ENCODE measurements around the gene RBMX. TPM values are rescaled to one million over a fixed set of nuclear protein-coding genes. Genes with fewer than 3 reads are reported as not detected.

RBMX gene
- polyA plus RNA-seq, 2 of the 4 experiments (the other 2 are of a cell fraction), result 278 to 337 TPM

DNA sequence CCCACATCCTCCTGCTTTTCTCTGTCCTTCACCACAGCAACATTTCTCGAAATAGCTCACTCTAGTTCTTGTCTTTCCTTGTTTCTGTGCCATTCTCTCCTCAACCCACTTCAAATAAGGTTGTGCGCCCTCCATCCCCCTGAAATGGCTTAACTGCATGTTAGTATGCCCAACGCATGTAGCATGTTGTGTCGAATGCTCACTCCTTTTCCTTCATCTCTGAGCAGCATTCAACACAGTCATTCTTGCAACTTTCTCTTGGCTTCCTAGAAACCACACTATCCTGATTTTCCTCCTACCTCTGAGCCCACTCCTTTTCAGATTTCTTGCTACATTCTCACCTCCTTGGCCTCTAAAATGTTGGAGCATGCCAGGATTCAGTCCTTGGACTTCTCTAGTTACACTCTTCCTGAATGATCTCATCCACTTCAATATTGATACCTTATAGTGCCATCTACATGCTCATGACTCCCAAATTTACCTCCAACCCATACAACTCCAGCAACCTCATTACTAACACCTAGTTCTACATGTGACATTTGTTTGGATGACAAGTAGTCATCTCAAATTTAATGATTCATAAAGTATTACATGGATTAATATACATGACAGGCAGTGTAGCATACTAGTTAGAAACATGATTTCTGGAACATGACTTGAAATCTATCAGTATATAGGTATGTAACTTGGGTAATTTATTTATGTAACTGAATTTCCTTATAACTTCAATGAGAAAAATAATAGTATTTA is 22.3 kb downstream of the RBMX start:
- no peak for ATAC-seq
- POLR2A ChIA-PET, result no interaction called here
- CTCF ChIA-PET, result no interaction called here

DNA sequence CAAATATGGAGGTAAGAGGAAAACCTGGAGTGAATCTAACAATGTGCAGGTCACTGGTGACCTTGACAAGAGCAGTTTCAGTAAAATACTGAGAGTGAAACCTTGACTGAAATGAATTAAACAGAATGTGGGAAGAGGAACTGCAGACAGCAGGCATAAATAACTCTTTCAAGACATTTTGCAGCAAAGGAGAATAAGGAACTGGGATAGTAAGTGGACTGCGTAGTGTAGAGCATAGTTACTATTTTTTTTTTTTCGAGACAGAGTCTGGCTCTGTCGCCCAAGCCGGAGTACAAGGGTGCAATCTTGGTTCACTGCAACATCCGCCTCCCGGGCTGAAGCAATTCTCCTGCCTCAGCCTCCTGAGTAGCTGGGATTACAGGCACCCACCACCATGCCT is 24.0 kb downstream of the RBMX start:
- no peak for DNase-seq (ENCODE audit: low read depth in 1 of 2, low spot score in 1 of 2)
- no peak for FAIRE-seq
- TF ChIP-seq PHF8 (IDR thresholded peaks at IDR 0.05; ENCODE audit: borderline replicate concordance, low read depth), result no peak
- TF ChIP-seq ZNF302 (CRISPR knock-in tag; IDR thresholded peaks at IDR 0.05), result no peak
- no peak for TF ChIP-seq JUNB (IDR thresholded peaks at IDR 0.05)
- no peak for TF ChIP-seq RCOR1 (IDR thresholded peaks at IDR 0.05; ENCODE audit: low read depth, low read length)
- TF ChIP-seq, protein P1, sequence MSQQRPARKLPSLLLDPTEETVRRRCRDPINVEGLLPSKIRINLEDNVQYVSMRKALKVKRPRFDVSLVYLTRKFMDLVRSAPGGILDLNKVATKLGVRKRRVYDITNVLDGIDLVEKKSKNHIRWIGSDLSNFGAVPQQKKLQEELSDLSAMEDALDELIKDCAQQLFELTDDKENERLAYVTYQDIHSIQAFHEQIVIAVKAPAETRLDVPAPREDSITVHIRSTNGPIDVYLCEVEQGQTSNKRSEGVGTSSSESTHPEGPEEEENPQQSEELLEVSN (IDR thresholded peaks at IDR 0.05; ENCODE audit: borderline replicate concordance, low read depth), result no peak
- TF ChIP-seq ZSCAN20 (CRISPR knock-in tag; IDR thresholded peaks at IDR 0.05), result no peak
- TF ChIP-seq, protein P2, sequence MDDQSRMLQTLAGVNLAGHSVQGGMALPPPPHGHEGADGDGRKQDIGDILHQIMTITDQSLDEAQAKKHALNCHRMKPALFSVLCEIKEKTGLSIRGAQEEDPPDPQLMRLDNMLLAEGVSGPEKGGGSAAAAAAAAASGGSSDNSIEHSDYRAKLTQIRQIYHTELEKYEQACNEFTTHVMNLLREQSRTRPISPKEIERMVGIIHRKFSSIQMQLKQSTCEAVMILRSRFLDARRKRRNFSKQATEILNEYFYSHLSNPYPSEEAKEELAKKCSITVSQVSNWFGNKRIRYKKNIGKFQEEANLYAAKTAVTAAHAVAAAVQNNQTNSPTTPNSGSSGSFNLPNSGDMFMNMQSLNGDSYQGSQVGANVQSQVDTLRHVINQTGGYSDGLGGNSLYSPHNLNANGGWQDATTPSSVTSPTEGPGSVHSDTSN (IDR thresholded peaks at IDR 0.05), result no peak
- TF ChIP-seq, protein P3, sequence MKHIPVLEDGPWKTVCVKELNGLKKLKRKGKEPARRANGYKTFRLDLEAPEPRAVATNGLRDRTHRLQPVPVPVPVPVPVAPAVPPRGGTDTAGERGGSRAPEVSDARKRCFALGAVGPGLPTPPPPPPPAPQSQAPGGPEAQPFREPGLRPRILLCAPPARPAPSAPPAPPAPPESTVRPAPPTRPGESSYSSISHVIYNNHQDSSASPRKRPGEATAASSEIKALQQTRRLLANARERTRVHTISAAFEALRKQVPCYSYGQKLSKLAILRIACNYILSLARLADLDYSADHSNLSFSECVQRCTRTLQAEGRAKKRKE (CRISPR knock-in tag; IDR thresholded peaks at IDR 0.05; ENCODE audit: low read depth), result no peak
- TF ChIP-seq SMC3 (IDR thresholded peaks at IDR 0.05), result no peak
- TF ChIP-seq, protein P4, sequence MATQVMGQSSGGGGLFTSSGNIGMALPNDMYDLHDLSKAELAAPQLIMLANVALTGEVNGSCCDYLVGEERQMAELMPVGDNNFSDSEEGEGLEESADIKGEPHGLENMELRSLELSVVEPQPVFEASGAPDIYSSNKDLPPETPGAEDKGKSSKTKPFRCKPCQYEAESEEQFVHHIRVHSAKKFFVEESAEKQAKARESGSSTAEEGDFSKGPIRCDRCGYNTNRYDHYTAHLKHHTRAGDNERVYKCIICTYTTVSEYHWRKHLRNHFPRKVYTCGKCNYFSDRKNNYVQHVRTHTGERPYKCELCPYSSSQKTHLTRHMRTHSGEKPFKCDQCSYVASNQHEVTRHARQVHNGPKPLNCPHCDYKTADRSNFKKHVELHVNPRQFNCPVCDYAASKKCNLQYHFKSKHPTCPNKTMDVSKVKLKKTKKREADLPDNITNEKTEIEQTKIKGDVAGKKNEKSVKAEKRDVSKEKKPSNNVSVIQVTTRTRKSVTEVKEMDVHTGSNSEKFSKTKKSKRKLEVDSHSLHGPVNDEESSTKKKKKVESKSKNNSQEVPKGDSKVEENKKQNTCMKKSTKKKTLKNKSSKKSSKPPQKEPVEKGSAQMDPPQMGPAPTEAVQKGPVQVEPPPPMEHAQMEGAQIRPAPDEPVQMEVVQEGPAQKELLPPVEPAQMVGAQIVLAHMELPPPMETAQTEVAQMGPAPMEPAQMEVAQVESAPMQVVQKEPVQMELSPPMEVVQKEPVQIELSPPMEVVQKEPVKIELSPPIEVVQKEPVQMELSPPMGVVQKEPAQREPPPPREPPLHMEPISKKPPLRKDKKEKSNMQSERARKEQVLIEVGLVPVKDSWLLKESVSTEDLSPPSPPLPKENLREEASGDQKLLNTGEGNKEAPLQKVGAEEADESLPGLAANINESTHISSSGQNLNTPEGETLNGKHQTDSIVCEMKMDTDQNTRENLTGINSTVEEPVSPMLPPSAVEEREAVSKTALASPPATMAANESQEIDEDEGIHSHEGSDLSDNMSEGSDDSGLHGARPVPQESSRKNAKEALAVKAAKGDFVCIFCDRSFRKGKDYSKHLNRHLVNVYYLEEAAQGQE (IDR thresholded peaks at IDR 0.05), result no peak
- TF ChIP-seq FOSL2 (IDR thresholded peaks at IDR 0.05), result no peak
- TF ChIP-seq FOSL2 (CRISPR knock-in tag; IDR thresholded peaks at IDR 0.05), result no peak
- no peak for TF ChIP-seq HDAC2 (IDR thresholded peaks at IDR 0.05)
- TF ChIP-seq ZFP36 (IDR thresholded peaks at IDR 0.05; ENCODE audit: borderline replicate concordance, partially characterized antibody), result no peak
- ATAC-seq, result no peak
- no peaks in the 10 kb centered on the region for H3K9me3 ChIP-seq
- H3K4me1 ChIP-seq, result no peaks in the 10 kb centered on the region
- ChIA-PET CTCF (no interaction called here), POLR2A (no interaction called here)
- no peak overlapping the region for H3K4me2 ChIP-seq
- no peak overlapping the region for H3K27ac ChIP-seq
- no peak overlapping the region for H3K4me3 ChIP-seq
- 99% methylated on average over 6 of the region's 6 CpGs for WGBS (ENCODE audit: missing lambda C conversion rate)

More for the DNA sequence above, 22.3 kb downstream of the RBMX start:
- Histone ChIP-seq H3K4me1 (no peaks in the 10 kb centered on the region), H3K9me3 (no peaks in the 10 kb centered on the region), H3K27ac (no peak overlapping the region), H3K4me2 (no peak overlapping the region), H3K4me3 (no peak overlapping the region)
- no peak for FAIRE-seq
- TF ChIP-seq TFCP2L1 (CRISPR knock-in tag; IDR thresholded peaks at IDR 0.05) (no peak), NFE2L2 (conservative IDR thresholded peaks at IDR 0.05; ENCODE audit: low read length) (no peak), ZNF302 (CRISPR knock-in tag; IDR thresholded peaks at IDR 0.05) (no peak)
- TF ChIP-seq, protein P5, sequence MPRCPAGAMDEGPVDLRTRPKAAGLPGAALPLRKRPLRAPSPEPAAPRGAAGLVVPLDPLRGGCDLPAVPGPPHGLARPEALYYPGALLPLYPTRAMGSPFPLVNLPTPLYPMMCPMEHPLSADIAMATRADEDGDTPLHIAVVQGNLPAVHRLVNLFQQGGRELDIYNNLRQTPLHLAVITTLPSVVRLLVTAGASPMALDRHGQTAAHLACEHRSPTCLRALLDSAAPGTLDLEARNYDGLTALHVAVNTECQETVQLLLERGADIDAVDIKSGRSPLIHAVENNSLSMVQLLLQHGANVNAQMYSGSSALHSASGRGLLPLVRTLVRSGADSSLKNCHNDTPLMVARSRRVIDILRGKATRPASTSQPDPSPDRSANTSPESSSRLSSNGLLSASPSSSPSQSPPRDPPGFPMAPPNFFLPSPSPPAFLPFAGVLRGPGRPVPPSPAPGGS (IDR thresholded peaks at IDR 0.05), result no peak
- TF ChIP-seq, protein P6, sequence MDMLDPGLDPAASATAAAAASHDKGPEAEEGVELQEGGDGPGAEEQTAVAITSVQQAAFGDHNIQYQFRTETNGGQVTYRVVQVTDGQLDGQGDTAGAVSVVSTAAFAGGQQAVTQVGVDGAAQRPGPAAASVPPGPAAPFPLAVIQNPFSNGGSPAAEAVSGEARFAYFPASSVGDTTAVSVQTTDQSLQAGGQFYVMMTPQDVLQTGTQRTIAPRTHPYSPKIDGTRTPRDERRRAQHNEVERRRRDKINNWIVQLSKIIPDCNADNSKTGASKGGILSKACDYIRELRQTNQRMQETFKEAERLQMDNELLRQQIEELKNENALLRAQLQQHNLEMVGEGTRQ (IDR thresholded peaks at IDR 0.05), result no peak
- DNase-seq (ENCODE audit: low read depth in 1 of 2, low spot score in 1 of 2), result no peak
- 93% methylated on average over 4 of the region's 4 CpGs for WGBS (ENCODE audit: missing lambda C conversion rate)

All from A549 (cell line).